SK-N-SH treated with all-trans-retinoic acid at 6 μM for 48 hours (cell line): ENCODE data around the gene ATOH8.

Experiments used
- CREB5 ChIP-seq: fragments of 250-450 bp; sonication (Bioruptor Pico); IDR thresholded peaks from 2 replicates; pipeline ENCODE4 v1.5.1; 2020; ENCODE audit warnings: low read depth, mild to moderate bottlenecking, moderate library complexity
- CSDC2 ChIP-seq: fragments of 250-450 bp; sonication (Bioruptor Pico); IDR thresholded peaks from 2 replicates; pipeline ENCODE4 v1.5.0; 2020; ENCODE audit warnings: mild to moderate bottlenecking, moderate library complexity
- GLIS3 ChIP-seq: fragments of 250-450 bp; sonication (Bioruptor Pico); IDR thresholded peaks from 2 replicates; pipeline ENCODE4 v1.5.0; 2020; ENCODE audit warnings: mild to moderate bottlenecking, moderate library complexity
- OSR1 ChIP-seq: fragments of 250-450 bp; sonication (Bioruptor Pico); IDR thresholded peaks from 2 replicates; pipeline ENCODE4 v1.8.0; 2022; ENCODE audit warnings: moderate library complexity, mild to moderate bottlenecking, inconsistent platforms
- POU6F1 ChIP-seq: fragments of 250-450 bp; sonication (Bioruptor Pico); IDR thresholded peaks from 2 replicates; pipeline ENCODE4 v1.8.0; 2021; ENCODE audit warnings: low read depth, mild to moderate bottlenecking, moderate library complexity, borderline replicate concordance
- RARB ChIP-seq: fragments of 250-450 bp; sonication (Bioruptor Pico); IDR thresholded peaks from 2 replicates; pipeline ENCODE4 v1.8.0; 2021; ENCODE audit warnings: mild to moderate bottlenecking, moderate library complexity
- TOX ChIP-seq: fragments of 250-450 bp; sonication (Bioruptor Pico); IDR thresholded peaks from 2 replicates; pipeline ENCODE4 v1.8.0; 2021; ENCODE audit warnings: mild to moderate bottlenecking, moderate library complexity, borderline replicate concordance
- ZC3H10 ChIP-seq: fragments of 250-450 bp; sonication (Bioruptor Pico); IDR thresholded peaks from 2 replicates; pipeline ENCODE4 v1.5.1; 2021; ENCODE audit warnings: mild to moderate bottlenecking, moderate library complexity
- ZFP3 ChIP-seq: fragments of 250-450 bp; sonication (Bioruptor Pico); IDR thresholded peaks from 2 replicates; pipeline ENCODE4 v1.5.0; 2020; ENCODE audit warnings: mild to moderate bottlenecking, moderate library complexity

- TF ChIP-seq OSR1 (CRISPR knock-in tag) (no peak), TOX (no peak), POU6F1 (CRISPR knock-in tag) (no peak), GLIS3 (no peak), ZFP3 (CRISPR knock-in tag) (no peak), ZC3H10 (CRISPR knock-in tag) (no peak), RARB (CRISPR knock-in tag) (no peak), CREB5 (CRISPR knock-in tag) (no peak), CSDC2 (CRISPR knock-in tag) (no peak)
Observed at GRCh38 chr2:85774126-85774978, 20.6 kb downstream of the ATOH8 start.
